ENCODE measurements around the gene C22orf23.

Gene C22orf23

GRCh38 chr22:37896181-37896592 is 57.2 kb downstream of the C22orf23 start:
- DNase-seq: no peak

DNA sequence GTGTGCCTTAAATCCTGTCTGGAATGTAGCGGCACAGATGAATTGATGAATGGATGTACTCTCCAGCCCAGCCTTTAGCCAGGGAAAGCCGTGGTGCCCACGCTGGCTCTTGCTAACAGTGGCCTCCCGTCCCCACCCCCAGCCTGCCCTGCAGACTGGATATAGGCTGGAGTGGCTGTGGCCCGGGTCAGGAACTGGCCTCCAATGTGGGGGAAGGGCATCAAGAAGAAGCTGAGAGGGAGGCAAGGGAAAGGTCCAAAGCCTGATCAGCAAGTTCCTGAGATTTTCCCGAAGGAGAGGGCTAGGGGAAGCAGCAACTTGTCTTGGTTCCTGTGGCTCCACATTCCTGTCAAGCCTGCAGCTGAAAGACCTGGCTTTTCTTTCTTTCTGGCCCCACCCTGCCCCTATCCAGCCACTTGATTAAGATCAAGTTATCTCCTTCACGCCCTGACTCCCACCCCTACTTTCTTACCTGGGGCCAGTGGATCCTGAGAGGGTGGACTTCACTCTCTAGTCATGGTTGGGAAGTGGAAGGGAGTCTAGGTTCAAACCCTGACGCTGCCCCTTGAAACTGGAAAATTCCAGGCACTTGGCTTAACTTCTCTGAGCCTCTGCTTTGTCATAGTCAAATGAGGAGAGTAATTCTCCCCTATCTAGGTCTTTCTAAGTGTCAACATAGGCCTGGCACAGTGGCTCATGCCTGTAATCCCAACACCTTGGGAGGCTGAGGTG is 58.3 kb downstream of the C22orf23 start:
- DNase-seq: no peak

DNA sequence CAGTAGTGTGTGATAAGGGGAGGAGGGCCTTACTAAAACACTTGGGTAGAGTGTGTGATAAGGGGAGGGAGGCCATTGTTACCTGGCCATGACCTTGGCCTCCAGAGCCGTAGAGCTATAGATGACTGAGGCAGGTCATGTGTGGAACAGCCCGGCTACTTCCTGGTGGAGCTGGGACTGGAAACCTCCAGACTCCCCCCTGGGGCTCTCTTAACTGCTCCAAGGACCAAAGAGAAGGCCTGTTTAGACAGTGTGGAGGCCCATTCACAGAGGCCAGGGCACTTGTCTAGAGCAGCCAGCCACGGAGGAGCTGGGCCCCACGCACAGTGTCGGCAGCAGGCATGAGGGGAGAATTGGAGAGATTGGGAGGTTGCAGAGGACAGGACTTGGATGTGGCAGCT is 59.8 kb downstream of the C22orf23 start:
- no peak for DNase-seq
